HG02943 (cell line): ENCODE data around the gene SMARCA4.
"Not testable (repeated sequence)": the region's sequence is repeated elsewhere in the genome, so short reads cannot be mapped to it uniquely, and the experiment has no call there.

ENCODE experiments used
- ATAC-seq: cut with Tn5 transposase; IDR thresholded peaks from one replicate; pipeline ENCODE4 v1.9.1; 2021; ENCODE audit warnings: mild to moderate bottlenecking, low read depth, moderate library complexity; ENCODE audit not compliant: unreplicated experiment

The SMARCA4 gene

GRCh38 chr19:10975374-10976130, 14.7 kb downstream of the SMARCA4 start:
- no peak for ATAC-seq

GRCh38 chr19:10976131-10976892, 15.5 kb downstream of the SMARCA4 start:
- ATAC-seq, result no peak

GRCh38 chr19:10977742-10978092, 16.9 kb downstream of the SMARCA4 start:
- no peak for ATAC-seq

GRCh38 chr19:10979951-10980381, 19.1 kb downstream of the SMARCA4 start:
- no peak for ATAC-seq

- no peak for ATAC-seq
Measured at GRCh38 chr19:10981252-10981895, 20.5 kb downstream of the SMARCA4 start.

GRCh38 chr19:10983026-10983425, 22.2 kb downstream of the SMARCA4 start:
- ATAC-seq, result no peak

- no peak for ATAC-seq
Measured at GRCh38 chr19:10984166-10984735, 23.4 kb downstream of the SMARCA4 start.

GRCh38 chr19:10985502-10985901, 24.7 kb downstream of the SMARCA4 start:
- no peak for ATAC-seq

GRCh38 chr19:10986301-10987127, 25.7 kb downstream of the SMARCA4 start:
- no peak for ATAC-seq

- ATAC-seq, result no peak
Measured at GRCh38 chr19:10987571-10988297, 26.9 kb downstream of the SMARCA4 start.

GRCh38 chr19:10988380-10988779, 27.6 kb downstream of the SMARCA4 start:
- no peak for ATAC-seq

GRCh38 chr19:10988921-10989320, 28.1 kb downstream of the SMARCA4 start:
- no peak for ATAC-seq

GRCh38 chr19:10991076-10991475, 30.2 kb downstream of the SMARCA4 start:
- no peak for ATAC-seq

GRCh38 chr19:10991521-10992081, 30.8 kb downstream of the SMARCA4 start:
- no peak for ATAC-seq

- ATAC-seq, result not testable (repeated sequence)
Measured at GRCh38 chr19:10992174-10992573, 31.3 kb downstream of the SMARCA4 start.

GRCh38 chr19:10995926-10996600, 35.2 kb downstream of the SMARCA4 start:
- ATAC-seq, result no peak

GRCh38 chr19:10998045-10998533, 37.3 kb downstream of the SMARCA4 start:
- no peak for ATAC-seq

GRCh38 chr19:10998666-10999065, 37.8 kb downstream of the SMARCA4 start:
- ATAC-seq, result no peak

- ATAC-seq, result no peak
Measured at GRCh38 chr19:11005521-11005920, 44.7 kb downstream of the SMARCA4 start.
